Measurements from ENCODE around the gene IRAG1.

Gene IRAG1

DNA sequence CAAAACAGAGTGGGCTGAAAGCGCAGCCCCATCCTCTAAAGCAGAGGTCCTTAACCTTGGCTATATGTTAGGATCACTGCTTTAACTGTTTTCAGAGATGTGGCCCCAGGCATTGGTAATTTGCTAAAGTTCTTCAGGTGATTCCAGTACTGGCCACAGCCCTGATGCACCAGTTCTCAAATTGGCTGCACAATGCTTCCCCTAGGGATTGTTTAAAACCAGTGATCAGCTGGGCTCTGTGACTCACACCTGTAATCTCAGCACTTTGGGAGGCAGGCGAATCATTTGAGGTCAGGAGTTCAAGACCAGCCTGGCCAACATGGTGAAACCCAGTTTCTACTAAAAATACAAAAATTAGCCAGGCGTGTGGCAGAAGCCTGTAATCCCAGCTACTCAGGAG is 8.4 kb upstream of the IRAG1 start:
- H3K4me3 ChIP-seq (ENCODE audit: low read depth, low read length), result no peak overlapping the region
- DNase-seq (ENCODE audit: low read depth), result no peak
- TF ChIP-seq, protein P1, sequence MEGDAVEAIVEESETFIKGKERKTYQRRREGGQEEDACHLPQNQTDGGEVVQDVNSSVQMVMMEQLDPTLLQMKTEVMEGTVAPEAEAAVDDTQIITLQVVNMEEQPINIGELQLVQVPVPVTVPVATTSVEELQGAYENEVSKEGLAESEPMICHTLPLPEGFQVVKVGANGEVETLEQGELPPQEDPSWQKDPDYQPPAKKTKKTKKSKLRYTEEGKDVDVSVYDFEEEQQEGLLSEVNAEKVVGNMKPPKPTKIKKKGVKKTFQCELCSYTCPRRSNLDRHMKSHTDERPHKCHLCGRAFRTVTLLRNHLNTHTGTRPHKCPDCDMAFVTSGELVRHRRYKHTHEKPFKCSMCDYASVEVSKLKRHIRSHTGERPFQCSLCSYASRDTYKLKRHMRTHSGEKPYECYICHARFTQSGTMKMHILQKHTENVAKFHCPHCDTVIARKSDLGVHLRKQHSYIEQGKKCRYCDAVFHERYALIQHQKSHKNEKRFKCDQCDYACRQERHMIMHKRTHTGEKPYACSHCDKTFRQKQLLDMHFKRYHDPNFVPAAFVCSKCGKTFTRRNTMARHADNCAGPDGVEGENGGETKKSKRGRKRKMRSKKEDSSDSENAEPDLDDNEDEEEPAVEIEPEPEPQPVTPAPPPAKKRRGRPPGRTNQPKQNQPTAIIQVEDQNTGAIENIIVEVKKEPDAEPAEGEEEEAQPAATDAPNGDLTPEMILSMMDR (IDR thresholded peaks at IDR 0.05; ENCODE audit: low read depth, low read length, missing control alignments), result no peak

DNA sequence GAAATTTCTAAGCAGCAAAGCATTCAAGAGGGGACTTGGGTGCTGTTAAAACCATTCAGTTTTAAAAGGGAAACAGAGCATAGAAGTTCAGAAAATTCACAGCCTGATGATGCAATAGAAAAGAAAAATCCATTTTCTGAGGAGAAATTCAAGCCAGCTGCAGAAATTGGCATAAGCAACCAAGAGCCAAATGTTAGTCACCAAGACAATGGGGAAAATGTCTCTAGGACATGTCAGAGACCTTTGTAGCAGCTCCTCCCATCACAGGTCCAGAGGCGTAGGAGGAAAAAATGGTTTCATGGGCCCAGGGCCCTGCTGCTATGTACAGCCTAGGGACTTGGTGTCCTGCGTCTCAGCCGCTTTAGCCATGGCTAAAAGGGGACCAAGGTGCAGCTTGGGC is 5.5 kb upstream of the IRAG1 start:
- DNase-seq (ENCODE audit: low read depth), result no peak
- TF ChIP-seq, protein P1 (IDR thresholded peaks at IDR 0.05; ENCODE audit: low read depth, low read length, missing control alignments), result no peak
- no peak overlapping the region for H3K4me3 ChIP-seq (ENCODE audit: low read depth, low read length)

DNA sequence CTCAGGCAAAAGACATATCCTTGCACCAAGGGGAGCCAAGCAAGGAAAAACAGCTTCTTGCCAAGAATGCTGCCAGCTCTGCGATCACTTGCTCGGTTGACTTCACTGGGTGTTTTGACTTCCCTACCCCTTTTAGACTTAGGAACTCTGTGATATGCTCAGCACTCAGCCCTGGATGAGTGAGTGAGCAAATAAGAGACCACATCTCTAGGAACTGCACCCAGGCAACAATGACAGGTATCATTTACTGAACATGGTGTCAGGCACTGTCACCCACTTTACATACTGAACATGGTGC is 3.7 kb upstream of the IRAG1 start:
- no peak overlapping the region for H3K4me3 ChIP-seq (ENCODE audit: low read depth, low read length)
- TF ChIP-seq, protein P1 (IDR thresholded peaks at IDR 0.05; ENCODE audit: low read depth, low read length, missing control alignments), result no peak
- DNase-seq (ENCODE audit: low read depth), result no peak

DNA sequence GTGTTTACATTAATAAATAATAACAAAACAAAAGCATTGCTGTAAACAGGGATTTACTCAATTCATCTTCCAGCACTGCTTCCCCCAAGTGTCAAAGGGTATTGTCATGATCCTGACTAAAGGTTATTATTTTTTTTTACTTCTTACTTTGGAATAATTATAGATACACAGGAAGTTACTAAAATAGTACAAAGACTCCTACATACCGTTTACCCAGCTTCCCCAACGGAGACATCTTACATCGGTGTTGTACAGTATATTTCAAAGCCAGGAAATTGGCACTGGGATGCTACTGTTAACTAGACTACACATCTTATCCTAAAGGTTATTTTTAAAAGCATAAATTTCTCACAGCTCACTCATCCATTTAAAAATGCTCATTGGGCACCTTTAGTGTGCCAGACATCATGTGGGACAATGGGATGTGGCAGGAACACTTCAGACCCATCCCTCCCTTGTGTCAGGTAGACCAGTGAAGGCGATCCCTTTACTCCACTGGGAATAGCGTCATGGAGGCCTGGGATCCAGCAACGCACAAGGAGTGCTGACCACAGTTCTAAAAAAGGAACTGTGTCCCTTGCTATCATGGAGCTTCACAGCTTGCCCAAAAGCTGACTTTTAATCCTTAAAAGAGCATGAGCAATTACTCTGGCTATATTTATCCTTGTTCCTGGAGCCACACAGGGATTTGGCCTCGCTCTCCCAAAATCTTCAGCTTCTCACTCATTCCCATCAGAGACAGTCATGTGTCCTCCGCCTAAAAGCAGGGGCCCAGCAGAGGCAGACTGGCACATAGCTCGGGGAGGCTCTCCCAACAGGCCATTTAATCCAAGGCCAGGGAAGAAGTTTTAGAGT is 3.1 kb upstream of the IRAG1 start:
- DNase-seq (ENCODE audit: low read depth), result no peak
- TF ChIP-seq, protein P1 (IDR thresholded peaks at IDR 0.05; ENCODE audit: low read depth, low read length, missing control alignments), result no peak
- no peak overlapping the region for H3K4me3 ChIP-seq (ENCODE audit: low read depth, low read length)

DNA sequence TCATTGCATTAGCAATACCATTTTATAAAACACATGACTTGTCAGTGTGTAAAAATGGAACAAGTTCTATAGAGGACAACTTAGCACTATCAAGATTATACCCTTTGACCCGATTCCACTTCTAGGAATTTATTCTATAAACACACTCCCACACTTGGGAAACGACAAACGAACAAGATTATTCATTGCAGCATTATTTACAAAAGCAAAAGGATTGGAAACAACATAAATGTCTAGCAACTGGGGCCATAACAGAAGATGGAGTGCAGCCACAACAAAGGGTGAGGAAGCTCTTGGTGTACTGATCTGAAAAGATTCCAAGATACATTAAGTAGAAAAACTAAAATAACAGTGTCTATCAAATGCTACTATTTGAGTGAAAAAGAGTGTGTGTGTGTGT is 2.3 kb upstream of the IRAG1 start:
- no peak for DNase-seq (ENCODE audit: low read depth)
- no peak overlapping the region for H3K4me3 ChIP-seq (ENCODE audit: low read depth, low read length)
- TF ChIP-seq, protein P1 (IDR thresholded peaks at IDR 0.05; ENCODE audit: low read depth, low read length, missing control alignments), result no peak

DNA sequence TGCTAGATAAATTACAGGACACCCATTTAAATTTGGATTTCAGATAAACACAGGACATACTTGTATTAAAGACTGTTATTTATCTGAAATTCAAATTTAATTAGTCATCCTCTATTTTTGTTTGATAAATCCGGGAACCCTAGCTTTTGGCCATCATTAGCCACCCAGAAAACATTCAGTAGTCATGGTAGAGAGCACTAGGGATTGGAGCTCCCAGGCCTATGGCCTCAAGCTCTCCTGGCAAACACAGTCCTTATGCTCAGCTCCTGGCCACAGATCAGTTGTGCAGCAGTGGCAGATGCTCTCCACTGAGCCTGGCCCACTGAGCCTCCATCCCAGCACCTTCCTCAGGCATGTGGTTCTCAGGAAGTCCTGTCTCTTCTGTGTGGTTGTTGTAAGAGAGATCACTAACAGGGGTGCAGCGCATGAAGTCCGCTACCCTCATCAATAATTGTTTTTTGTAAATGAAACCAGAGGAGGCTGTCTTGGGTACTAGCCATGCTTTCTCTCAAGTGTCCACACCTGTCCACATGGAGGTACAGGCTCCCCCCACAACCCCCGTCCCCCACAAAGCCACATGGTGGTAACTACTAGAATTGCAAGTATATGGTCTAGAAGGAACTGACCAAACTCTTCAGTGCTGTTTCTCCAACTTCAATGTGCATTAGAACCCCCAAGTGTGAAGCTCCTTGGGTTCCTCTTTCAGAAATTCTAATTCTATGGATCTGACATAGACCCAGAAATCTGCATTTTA is 1.1 kb upstream of the IRAG1 start:
- no peak for DNase-seq (ENCODE audit: low read depth)
- TF ChIP-seq, protein P1 (IDR thresholded peaks at IDR 0.05; ENCODE audit: low read depth, low read length, missing control alignments), result no peak
- H3K4me3 ChIP-seq (ENCODE audit: low read depth, low read length), result no peak overlapping the region
